Measurements from ENCODE around the gene PRPF39.
"Not testable (repeated sequence)": the region's sequence is repeated elsewhere in the genome, so short reads cannot be mapped to it uniquely, and the experiment has no call there.

PRPF39 gene

GRCh38 chr14:45140661-45141187 is 56.8 kb downstream of the PRPF39 start:
- DNase-seq: no peak

- not testable (repeated sequence) for DNase-seq
These were observed 58.2 kb downstream of the PRPF39 start for GRCh38 chr14:45142083-45142482.

GRCh38 chr14:45144658-45145057 is 60.7 kb downstream of the PRPF39 start:
- DNase-seq: no peak

- DNase-seq: no peak
These were observed 61.3 kb downstream of the PRPF39 start for GRCh38 chr14:45145214-45145613.

- no peak for DNase-seq
These were observed 65.7 kb downstream of the PRPF39 start for GRCh38 chr14:45149602-45150001.

DNA sequence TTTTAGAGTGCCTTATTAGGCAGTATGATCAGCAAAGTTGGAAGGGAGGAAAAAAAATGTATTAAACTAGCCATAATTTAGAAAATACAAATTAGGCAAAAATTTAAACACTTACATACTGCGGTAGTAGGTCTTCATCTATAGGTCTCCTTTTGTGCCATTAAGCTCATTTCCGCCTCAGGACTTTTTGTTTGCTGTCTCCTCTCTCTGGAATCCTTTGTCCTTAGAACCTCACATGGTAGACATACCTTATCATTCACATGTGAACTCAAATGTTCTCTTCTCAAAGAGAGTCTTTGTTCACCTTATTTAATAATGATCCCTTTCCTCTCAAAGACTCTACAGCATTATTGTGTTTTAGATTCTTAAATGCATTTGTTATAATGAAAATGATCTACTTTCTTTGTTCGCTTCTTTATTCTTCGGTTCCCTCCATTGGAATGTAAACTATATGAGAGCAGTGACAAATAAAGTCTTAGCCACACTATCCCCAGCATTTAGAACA is 66.5 kb downstream of the PRPF39 start:
- no peak for DNase-seq

DNA sequence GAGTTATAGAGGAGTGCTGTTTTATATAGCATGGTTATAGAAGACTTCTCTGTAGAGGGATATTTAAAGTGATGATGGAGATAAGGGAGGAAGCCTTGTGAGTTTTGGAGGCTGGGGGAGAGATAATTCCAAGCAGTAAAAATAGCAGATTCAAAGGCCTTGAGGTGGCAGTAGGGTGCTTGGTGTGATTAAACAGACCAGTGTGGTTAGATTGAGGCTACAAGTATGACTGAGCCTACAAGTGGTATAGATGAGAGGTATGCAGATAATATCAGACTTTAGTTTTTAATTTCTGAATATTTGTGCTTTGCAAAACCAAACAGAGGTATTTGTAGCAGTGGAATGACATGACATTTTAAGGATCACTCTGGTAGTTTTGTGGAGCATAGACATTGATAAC is 72.2 kb downstream of the PRPF39 start:
- no peak for DNase-seq

All from stimulated activated CD4-positive, alpha-beta T cell treated with anti-CD3 and anti-CD28 coated beads, Interleukin-12 subunit alpha, Interleukin-12 subunit beta, amount 100 ng/mL, for 4 hours (primary cell).